ENCODE results near the gene CD200R1. TPM values are rescaled to one million over a fixed set of nuclear protein-coding genes. Genes with fewer than 3 reads are reported as not detected.

CD200R1 gene
- total and polyA plus RNA-seq, 2 of the 13 experiments (the other 11 are each of a cell fraction or from before 2014, with no cell fraction given) = 0.04 TPM; not detected in 1

DNA sequence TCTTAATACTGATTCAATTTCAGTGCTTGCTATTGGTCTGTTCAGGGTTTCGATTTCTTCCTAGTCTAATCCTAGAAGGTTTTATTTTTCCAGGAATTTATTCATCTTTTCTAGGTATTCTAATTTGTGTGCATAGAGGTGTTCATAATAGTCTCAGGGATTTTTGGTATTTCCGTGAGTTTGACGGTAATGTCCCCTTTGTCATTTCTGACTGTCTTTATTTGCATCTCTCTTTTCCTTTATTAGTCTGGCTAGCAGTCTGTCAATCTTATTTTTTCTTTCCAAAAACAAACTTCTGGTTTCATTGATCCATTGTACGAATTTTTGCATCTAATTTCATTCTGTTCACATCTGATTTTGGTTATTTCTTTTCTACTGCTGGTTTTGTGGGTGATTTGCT is 93.0 kb downstream of the CD200R1 start:
- Histone ChIP-seq H4K20me1 (ENCODE audit: insufficient read depth, low read length) (no peaks in the 10 kb centered on the region), H3K36me3 (replicated peaks in 1 of 2; ENCODE audit: control insufficient read depth in 1 of 2, insufficient read depth in 2 of 2, low read length in 2 of 2) (no peaks in the 10 kb centered on the region), H3K4me1 (ENCODE audit: insufficient read depth, low read length) (no peaks in the 10 kb centered on the region), H3K79me2 (ENCODE audit: insufficient read depth, low read length) (no peaks in the 10 kb centered on the region), H3K4me3 (replicated peaks in 1 of 3; ENCODE audit: insufficient read depth in 1 of 3, low read depth in 2 of 3, low read length in 3 of 3) (no peak overlapping the region), H3K9ac (ENCODE audit: insufficient read depth, low read depth, low read length) (no peak overlapping the region), H2AFZ (ENCODE audit: low read length) (no peak overlapping the region), H3K27me3 (ENCODE audit: control insufficient read depth in 1 of 2, insufficient read depth in 2 of 2, low read length in 2 of 2) (no peaks in the 10 kb centered on the region; a peak in 1 of 5 replicates), H3K4me2 (ENCODE audit: low read depth, low read length) (no peak overlapping the region), H3K9me3 (ENCODE audit: low read length) (no peaks in the 10 kb centered on the region), H3K27ac (ENCODE audit: extremely low read length, insufficient read depth, low read length) (no peak overlapping the region)
- FAIRE-seq (no peak), DNase-seq (ENCODE audit: low spot score) (no peak), ATAC-seq (no peak)
- WGBS (ENCODE audit: low lambda C conversion rate) = 13% methylated on average over 4 of the region's 4 CpGs
- intact Hi-C loops (cut with micrococcal nuclease; ENCODE audit: unreplicated experiment) (no loop called here), in situ Hi-C loops (cut with HindIII; ENCODE audit: extremely low pct_ligation_motif_present, low pct_unique_long_range_greater_than_20kb) (no loop called here)
- POLR2A ChIA-PET = no interaction called here
- TF ChIP-seq HNRNPH1 (optimal IDR thresholded peaks at IDR 0.05; ENCODE audit: low read depth, low read length) (no peak), ZNF326 (CRISPR knock-in tag; IDR thresholded peaks at IDR 0.05; ENCODE audit: borderline replicate concordance) (no peak), RFX3 (CRISPR knock-in tag; IDR thresholded peaks at IDR 0.05) (no peak), CHD4 (IDR thresholded peaks at IDR 0.05; ENCODE audit: borderline replicate concordance, low read length) (no peak), TARDBP (CRISPR knock-in tag; IDR thresholded peaks at IDR 0.05) (no peak), MAFK (conservative IDR thresholded peaks at IDR 0.05 in 1 of 2, IDR thresholded peaks at IDR 0.05 in 1 of 2; ENCODE audit: low read length in 2 of 2) (no peak), ZNF180 (CRISPR knock-in tag; IDR thresholded peaks at IDR 0.05; ENCODE audit: borderline replicate concordance, low read depth) (no peak), PHF5A (CRISPR knock-in tag; IDR thresholded peaks at IDR 0.05; ENCODE audit: low read depth, unreplicated experiment) (no peak), NR3C1 (CRISPR knock-in tag; IDR thresholded peaks at IDR 0.05) (no peak), RBM22 (optimal IDR thresholded peaks at IDR 0.05; ENCODE audit: low read length) (no peak), MAFF (IDR thresholded peaks at IDR 0.05; ENCODE audit: low read depth, low read length) (no peak), ADNP (CRISPR knock-in tag; IDR thresholded peaks at IDR 0.05) (no peak), MLLT10 (CRISPR knock-in tag; IDR thresholded peaks at IDR 0.05) (no peak), ZBTB1 (CRISPR knock-in tag; IDR thresholded peaks at IDR 0.05; ENCODE audit: borderline replicate concordance) (no peak), ZNF20 (CRISPR knock-in tag; IDR thresholded peaks at IDR 0.05) (no peak), ZNF383 (CRISPR knock-in tag; IDR thresholded peaks at IDR 0.05; ENCODE audit: borderline replicate concordance) (no peak)
- TF ChIP-seq, protein P1, sequence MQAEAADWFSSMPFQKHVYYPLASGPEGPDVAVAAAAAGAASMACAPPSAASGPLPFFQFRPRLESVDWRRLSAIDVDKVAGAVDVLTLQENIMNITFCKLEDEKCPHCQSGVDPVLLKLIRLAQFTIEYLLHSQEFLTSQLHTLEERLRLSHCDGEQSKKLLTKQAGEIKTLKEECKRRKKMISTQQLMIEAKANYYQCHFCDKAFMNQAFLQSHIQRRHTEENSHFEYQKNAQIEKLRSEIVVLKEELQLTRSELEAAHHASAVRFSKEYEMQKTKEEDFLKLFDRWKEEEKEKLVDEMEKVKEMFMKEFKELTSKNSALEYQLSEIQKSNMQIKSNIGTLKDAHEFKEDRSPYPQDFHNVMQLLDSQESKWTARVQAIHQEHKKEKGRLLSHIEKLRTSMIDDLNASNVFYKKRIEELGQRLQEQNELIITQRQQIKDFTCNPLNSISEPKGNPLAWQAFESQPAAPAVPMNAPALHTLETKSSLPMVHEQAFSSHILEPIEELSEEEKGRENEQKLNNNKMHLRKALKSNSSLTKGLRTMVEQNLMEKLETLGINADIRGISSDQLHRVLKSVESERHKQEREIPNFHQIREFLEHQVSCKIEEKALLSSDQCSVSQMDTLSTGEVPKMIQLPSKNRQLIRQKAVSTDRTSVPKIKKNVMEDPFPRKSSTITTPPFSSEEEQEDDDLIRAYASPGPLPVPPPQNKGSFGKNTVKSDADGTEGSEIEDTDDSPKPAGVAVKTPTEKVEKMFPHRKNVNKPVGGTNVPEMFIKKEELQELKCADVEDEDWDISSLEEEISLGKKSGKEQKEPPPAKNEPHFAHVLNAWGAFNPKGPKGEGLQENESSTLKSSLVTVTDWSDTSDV (CRISPR knock-in tag; IDR thresholded peaks at IDR 0.05) = no peak
- TF ChIP-seq, protein P2, sequence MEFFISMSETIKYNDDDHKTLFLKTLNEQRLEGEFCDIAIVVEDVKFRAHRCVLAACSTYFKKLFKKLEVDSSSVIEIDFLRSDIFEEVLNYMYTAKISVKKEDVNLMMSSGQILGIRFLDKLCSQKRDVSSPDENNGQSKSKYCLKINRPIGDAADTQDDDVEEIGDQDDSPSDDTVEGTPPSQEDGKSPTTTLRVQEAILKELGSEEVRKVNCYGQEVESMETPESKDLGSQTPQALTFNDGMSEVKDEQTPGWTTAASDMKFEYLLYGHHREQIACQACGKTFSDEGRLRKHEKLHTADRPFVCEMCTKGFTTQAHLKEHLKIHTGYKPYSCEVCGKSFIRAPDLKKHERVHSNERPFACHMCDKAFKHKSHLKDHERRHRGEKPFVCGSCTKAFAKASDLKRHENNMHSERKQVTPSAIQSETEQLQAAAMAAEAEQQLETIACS (CRISPR knock-in tag; IDR thresholded peaks at IDR 0.05) = no peak
- TF ChIP-seq, protein P3, sequence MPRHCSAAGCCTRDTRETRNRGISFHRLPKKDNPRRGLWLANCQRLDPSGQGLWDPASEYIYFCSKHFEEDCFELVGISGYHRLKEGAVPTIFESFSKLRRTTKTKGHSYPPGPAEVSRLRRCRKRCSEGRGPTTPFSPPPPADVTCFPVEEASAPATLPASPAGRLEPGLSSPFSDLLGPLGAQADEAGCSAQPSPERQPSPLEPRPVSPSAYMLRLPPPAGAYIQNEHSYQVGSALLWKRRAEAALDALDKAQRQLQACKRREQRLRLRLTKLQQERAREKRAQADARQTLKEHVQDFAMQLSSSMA (CRISPR knock-in tag; IDR thresholded peaks at IDR 0.05) = no peak
- TF ChIP-seq, protein P4, sequence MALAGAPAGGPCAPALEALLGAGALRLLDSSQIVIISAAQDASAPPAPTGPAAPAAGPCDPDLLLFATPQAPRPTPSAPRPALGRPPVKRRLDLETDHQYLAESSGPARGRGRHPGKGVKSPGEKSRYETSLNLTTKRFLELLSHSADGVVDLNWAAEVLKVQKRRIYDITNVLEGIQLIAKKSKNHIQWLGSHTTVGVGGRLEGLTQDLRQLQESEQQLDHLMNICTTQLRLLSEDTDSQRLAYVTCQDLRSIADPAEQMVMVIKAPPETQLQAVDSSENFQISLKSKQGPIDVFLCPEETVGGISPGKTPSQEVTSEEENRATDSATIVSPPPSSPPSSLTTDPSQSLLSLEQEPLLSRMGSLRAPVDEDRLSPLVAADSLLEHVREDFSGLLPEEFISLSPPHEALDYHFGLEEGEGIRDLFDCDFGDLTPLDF (CRISPR knock-in tag; IDR thresholded peaks at IDR 0.05) = no peak
- CTCF ChIA-PET (ENCODE audit: low intra/inter-chr PET ratio, low total read pairs) = no interaction called here
- no TSS peak for BruUV-seq (replicated peaks)

Data from HepG2 (cell line).